LoVo (cell line): ENCODE results near the gene CDK17.

Source experiments
- DNase-seq: peaks from one replicate; pipeline ENCODE4 v3.0.0-alpha.2; 2016; ENCODE audit warnings: low spot score

Gene CDK17

GRCh38 chr12:96237465-96238077 is 162.7 kb downstream of the CDK17 start:
- DNase-seq, result no peak

GRCh38 chr12:96237035-96237434 is 163.2 kb downstream of the CDK17 start:
- no peak for DNase-seq

GRCh38 chr12:96236221-96236822 is 163.9 kb downstream of the CDK17 start:
- DNase-seq, result no peak

GRCh38 chr12:96235484-96235826 is 164.8 kb downstream of the CDK17 start:
- no peak for DNase-seq

GRCh38 chr12:96234591-96235483 is 165.4 kb downstream of the CDK17 start:
- DNase-seq, result no peak

GRCh38 chr12:96233939-96234461 is 166.2 kb downstream of the CDK17 start:
- no peak for DNase-seq

GRCh38 chr12:96233168-96233567 is 167.1 kb downstream of the CDK17 start:
- no peak for DNase-seq

- DNase-seq, result no peak
Measured at GRCh38 chr12:96230646-96231045, 169.6 kb downstream of the CDK17 start.

GRCh38 chr12:96228566-96229248 is 171.5 kb downstream of the CDK17 start:
- no peak for DNase-seq
